Loucy (cell line): Measurements from ENCODE around the gene NOM1.
A peak's percentile ranks its signal among the peaks of the same experiment; 100 is the strongest.

Experiments used
- EZH2phosphoT487 ChIP-seq: fragments of 200-600 bp; IDR thresholded peaks from 2 replicates; pipeline ENCODE4 v1.6.1; 2018; ENCODE audit warnings: antibody characterized with exemption, mild to moderate bottlenecking, moderate library complexity, borderline replicate concordance
- TF ChIP-seq, protein P1 (sequence below): fragments of 200-600 bp; sonication (generic); conservative IDR thresholded peaks from 2 replicates; pipeline ENCODE4 v1.5.1; 2014; ENCODE audit warnings: mild to moderate bottlenecking, antibody characterized with exemption, low read length

DNA sequence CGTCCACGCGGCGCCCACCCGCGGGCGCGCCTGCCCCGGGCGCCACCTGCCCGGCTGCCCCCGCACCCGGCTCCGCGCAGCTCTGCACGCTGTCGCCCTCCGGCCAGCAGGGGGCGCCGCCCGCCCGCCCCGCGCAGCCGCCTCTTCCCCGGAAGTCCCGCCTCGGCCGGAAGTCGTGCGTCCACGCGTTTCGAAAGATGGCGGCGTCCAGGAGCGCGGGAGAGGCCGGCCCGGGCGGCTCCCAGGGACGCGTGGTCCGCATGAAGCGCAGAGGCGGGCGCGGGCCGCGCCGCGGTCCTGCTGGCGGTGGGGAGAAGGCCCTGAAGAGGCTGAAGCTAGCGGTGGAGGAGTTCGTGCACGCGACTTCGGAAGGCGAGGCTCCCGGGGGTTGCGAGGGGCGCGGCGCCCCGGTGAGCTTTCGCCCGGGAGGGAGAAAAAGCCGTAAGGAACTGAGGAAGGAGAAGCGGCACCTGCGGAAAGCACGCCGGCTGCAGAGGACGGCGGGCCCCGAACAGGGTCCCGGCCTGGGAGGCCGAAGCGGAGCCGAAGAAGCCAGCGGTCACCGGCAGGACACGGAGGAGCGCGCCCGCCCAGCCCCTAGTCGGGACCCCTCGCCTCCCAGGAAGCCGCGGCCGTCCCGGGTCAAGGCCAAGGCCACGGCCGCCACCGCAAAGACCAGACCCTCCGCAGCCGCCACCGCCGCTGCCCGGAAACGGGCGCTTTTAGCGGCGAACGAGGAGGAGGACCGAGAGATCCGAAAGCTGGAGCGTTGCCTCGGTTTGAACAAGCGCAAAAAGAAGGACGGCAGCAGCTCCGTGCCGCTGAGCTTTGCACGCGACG lies at the start of gene NOM1:
- TF ChIP-seq EZH2phosphoT487, result no peak
- TF ChIP-seq, protein P1, sequence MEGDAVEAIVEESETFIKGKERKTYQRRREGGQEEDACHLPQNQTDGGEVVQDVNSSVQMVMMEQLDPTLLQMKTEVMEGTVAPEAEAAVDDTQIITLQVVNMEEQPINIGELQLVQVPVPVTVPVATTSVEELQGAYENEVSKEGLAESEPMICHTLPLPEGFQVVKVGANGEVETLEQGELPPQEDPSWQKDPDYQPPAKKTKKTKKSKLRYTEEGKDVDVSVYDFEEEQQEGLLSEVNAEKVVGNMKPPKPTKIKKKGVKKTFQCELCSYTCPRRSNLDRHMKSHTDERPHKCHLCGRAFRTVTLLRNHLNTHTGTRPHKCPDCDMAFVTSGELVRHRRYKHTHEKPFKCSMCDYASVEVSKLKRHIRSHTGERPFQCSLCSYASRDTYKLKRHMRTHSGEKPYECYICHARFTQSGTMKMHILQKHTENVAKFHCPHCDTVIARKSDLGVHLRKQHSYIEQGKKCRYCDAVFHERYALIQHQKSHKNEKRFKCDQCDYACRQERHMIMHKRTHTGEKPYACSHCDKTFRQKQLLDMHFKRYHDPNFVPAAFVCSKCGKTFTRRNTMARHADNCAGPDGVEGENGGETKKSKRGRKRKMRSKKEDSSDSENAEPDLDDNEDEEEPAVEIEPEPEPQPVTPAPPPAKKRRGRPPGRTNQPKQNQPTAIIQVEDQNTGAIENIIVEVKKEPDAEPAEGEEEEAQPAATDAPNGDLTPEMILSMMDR, result peak; percentile 53
